HCT116 (cell line): Measurements from ENCODE around the gene CHST14. TPM values are rescaled to one million over a fixed set of nuclear protein-coding genes. Genes with fewer than 3 reads are reported as not detected.

Experiments
- ATAC-seq: fragments of 200-7000 bp; cut with Tn5 transposase; 2 replicates; pipeline ENCODE4 v1.9.1; 2020; ENCODE audit warnings: mild to moderate bottlenecking, moderate library complexity
- BruUV-seq: library from RNA; stranded (reverse); fragments of 400-500 nt; replicated peaks from 2 replicates; lab custom pipeline; 2021; lab: Mats Ljungman, UMichigan
- CTCF ChIA-PET: fragments of 300-600 bp; sonication (Branson Sonifier 250); formaldehyde crosslinking; loops from one replicate; lab custom pipeline; 2021; ENCODE audit warnings: antibody characterized with exemption; lab: Charles Lee
- POLR2A ChIA-PET: fragments of 300-600, 350-600 bp; sonication (Branson Sonifier 250); formaldehyde crosslinking; loops from one replicate; lab custom pipeline; 2021; ENCODE audit warnings: antibody characterized with exemption; lab: Charles Lee
- RAD21 ChIA-PET, 2 experiments: fragments of 300-600 bp; sonication (Branson Sonifier 250); formaldehyde crosslinking; loops; one replicate each; lab custom pipeline; 2023; ENCODE audit warnings: low total read pairs in 2 of 2; ENCODE audit not compliant: uncharacterized antibody in 2 of 2, unreplicated experiment in 2 of 2, low non-redundant PET in 1 of 2; lab: Charles Lee
- DNase-seq: peaks from one replicate; pipeline ENCODE4 v3.0.0-alpha.2; 2010; ENCODE audit warnings: low read depth, low spot score
- H2AFZ ChIP-seq: fragments of 200-600 bp; shearing (Covaris generic), sonication (generic); 2 replicates; pipeline ENCODE4 v1.6.1; 2017; ENCODE audit warnings: low read depth, mixed run types, mixed read lengths, antibody characterized with exemption, low read length; ENCODE audit not compliant: poor library complexity, severe bottlenecking
- H3K27ac ChIP-seq: 2 replicates; pipeline ENCODE4 v1.5.1; 2012; ENCODE audit warnings: low read depth, low read length
- H3K27me3 ChIP-seq: fragments of 200-600 bp; sonication (generic); 2 replicates; pipeline ENCODE4 v1.6.1; 2016; ENCODE audit warnings: mixed run types, low read length, mixed read lengths; ENCODE audit not compliant: insufficient read depth
- H3K36me3 ChIP-seq, 2 experiments: fragments of 200-500 bp in 1 of 2; fragments of 200-600 bp in 1 of 2; sonication (Bioruptor generic) in 1 of 2; sonication (generic) in 1 of 2; 2 replicates each; pipeline versions ENCODE4 v1.5.1 to v1.6.1; 2014 to 2016; ENCODE audit warnings: low read length in 2 of 2, inconsistent platforms in 1 of 2, mixed read lengths in 1 of 2, mixed run types in 1 of 2; ENCODE audit not compliant: insufficient read depth in 2 of 2, control insufficient read depth in 1 of 2
- H3K4me1 ChIP-seq, 2 experiments: fragments of 200-600 bp in 1 of 2; sonication (generic) in 1 of 2; 2 replicates each; pipeline versions ENCODE4 v1.5.1 to v1.6.1; 2012 to 2017; ENCODE audit warnings: low read length in 2 of 2, inconsistent platforms in 1 of 2, mild to moderate bottlenecking in 1 of 2, mixed read lengths in 1 of 2, mixed run types in 1 of 2, moderate library complexity in 1 of 2; ENCODE audit not compliant: insufficient read depth in 2 of 2, control insufficient read depth in 1 of 2
- H3K4me2 ChIP-seq: fragments of 200-600 bp; sonication (generic); 2 replicates; pipeline ENCODE4 v1.6.1; 2017; ENCODE audit warnings: mixed run types, low read length, mixed read lengths
- H3K4me3 ChIP-seq, 2 experiments: fragments of 200-600 bp in 1 of 2; sonication (generic) in 1 of 2; replicated peaks in 1 of 2; 2 replicates each; pipeline ENCODE4 v1.5.1; 2011 to 2016; ENCODE audit warnings: low read length in 2 of 2, control low read depth in 1 of 2, low read depth in 1 of 2, mild to moderate bottlenecking in 1 of 2, mixed read lengths in 1 of 2, mixed run types in 1 of 2
- H3K79me2 ChIP-seq: fragments of 200-600 bp; sonication (generic); 2 replicates; pipeline ENCODE4 v1.6.1; 2017; ENCODE audit warnings: mild to moderate bottlenecking, mixed run types, low read length, moderate library complexity, mixed read lengths; ENCODE audit not compliant: insufficient read depth
- H3K9ac ChIP-seq: fragments of 200-600 bp; sonication (generic); 2 replicates; pipeline ENCODE4 v1.6.1; 2016; ENCODE audit warnings: low read length, mixed read lengths
- H3K9me2 ChIP-seq: fragments of 200-600 bp; sonication (generic), shearing (Covaris generic); 2 replicates; pipeline ENCODE4 v1.6.1; 2017; ENCODE audit warnings: mixed run types, mild to moderate bottlenecking, moderate library complexity; ENCODE audit not compliant: insufficient read depth
- H3K9me3 ChIP-seq, 2 experiments: fragments of 200-500 bp in 1 of 2; fragments of 200-600 bp in 1 of 2; sonication (Bioruptor generic) in 1 of 2; sonication (generic) in 1 of 2; 2 replicates each; pipeline ENCODE4 v1.6.1; 2014 to 2017; ENCODE audit warnings: low read length in 2 of 2, mixed read lengths in 2 of 2, inconsistent platforms in 1 of 2, low read depth in 1 of 2, mild to moderate bottlenecking in 1 of 2, mixed run types in 1 of 2, moderate library complexity in 1 of 2; ENCODE audit not compliant: control insufficient read depth in 1 of 2, insufficient read depth in 1 of 2
- H4K20me1 ChIP-seq: fragments of 200-600 bp; sonication (generic), shearing (Covaris generic); 2 replicates; pipeline ENCODE4 v1.6.1; 2017; ENCODE audit warnings: mixed run types, mild to moderate bottlenecking, moderate library complexity; ENCODE audit not compliant: insufficient read depth
- CBX3 ChIP-seq: IDR thresholded peaks from 2 replicates; pipeline ENCODE4 v1.6.1; 2012; ENCODE audit warnings: low read depth
- POLR2AphosphoS5 ChIP-seq: IDR thresholded peaks from 2 replicates; pipeline ENCODE4 v1.6.1; 2011; ENCODE audit warnings: mild to moderate bottlenecking, low read depth, low read length, moderate library complexity
- SIN3A ChIP-seq: IDR thresholded peaks from 2 replicates; pipeline ENCODE4 v1.6.1; 2012; ENCODE audit warnings: low read depth
- SRF ChIP-seq: IDR thresholded peaks from 2 replicates; pipeline ENCODE4 v1.6.1; 2012; ENCODE audit warnings: low read depth
- ZNF274 ChIP-seq: fragments of 200-500 bp; sonication (Bioruptor generic); IDR thresholded peaks from 2 replicates; pipeline ENCODE4 v1.6.1; 2014; ENCODE audit warnings: mild to moderate bottlenecking, low read depth, low read length, inconsistent platforms
- intact Hi-C: fragments of 100-400 bp; cut with micrococcal nuclease; formaldehyde crosslinking; loops from 2 replicates; pipeline ENCODE4 v1.10.0; 2022
- total RNA-seq: library from RNA; stranded (reverse); gene quantifications from one replicate; pipeline ENCODE4 v1.2.1, GENCODE V29; 2021; ENCODE audit not compliant: unreplicated experiment

Gene CHST14
- total RNA-seq, 1 experiment from 2014 or later: 12.7 TPM

GRCh38 chr15:40479024-40479423, 8.2 kb downstream of the CHST14 start:
- Histone ChIP-seq H3K9ac (no peak overlapping the region), H3K79me2 (no peaks in the 10 kb centered on the region), H3K36me3 (no peaks in the 10 kb centered on the region), H3K4me3 (no peak overlapping the region), H3K9me3 (no peaks in the 10 kb centered on the region), H2AFZ (no peak overlapping the region), H4K20me1 (no peaks in the 10 kb centered on the region), H3K4me1 (peaks cover 0 to 8% of the 10 kb centered on the region in 2 experiments; a peak in 2 of 4 replicates), H3K4me2 (no peak overlapping the region), H3K27me3 (no peaks in the 10 kb centered on the region), H3K27ac (no peak overlapping the region), H3K9me2 (no peaks in the 10 kb centered on the region)
- TF ChIP-seq ZNF274 (no peak), SIN3A (no peak), POLR2AphosphoS5 (no peak), CBX3 (no peak)
- no peak for ATAC-seq
- RAD21 ChIA-PET: no interaction called here
- BruUV-seq: no TSS peak
- CTCF ChIA-PET: no interaction called here
- intact Hi-C loops: no loop called here
- POLR2A ChIA-PET: no interaction called here
- DNase-seq: no peak

GRCh38 chr15:40481341-40482074, 10.7 kb downstream of the CHST14 start:
- no TSS peak for BruUV-seq
- Histone ChIP-seq H3K9me3 (no peaks in the 10 kb centered on the region), H3K4me3 (no peak overlapping the region), H3K79me2 (no peaks in the 10 kb centered on the region), H2AFZ (no peak overlapping the region), H3K4me2 (no peak overlapping the region), H3K9ac (no peak overlapping the region), H3K9me2 (no peaks in the 10 kb centered on the region), H3K36me3 (no peaks in the 10 kb centered on the region), H4K20me1 (no peaks in the 10 kb centered on the region)
- DNase-seq (no peak), ATAC-seq (no peak)
- no peak for TF ChIP-seq SRF
- TF ChIP-seq, all 23 proteins: peak for 0
- ChIA-PET CTCF (no interaction called here), POLR2A (no interaction called here), RAD21 (no interaction called here)
- Histone ChIP-seq H3K27me3 (no peaks in the 10 kb centered on the region), H3K4me1 (peaks cover 0 to 8% of the 10 kb centered on the region in 2 experiments; a peak in 2 of 4 replicates), H3K27ac (no peak overlapping the region)
- intact Hi-C loops: no loop called here
